SK-N-SH treated with all-trans-retinoic acid at 6 μM for 48 hours (cell line): ENCODE data around the gene VIM.

ENCODE experiments used
- ZFP3 ChIP-seq: fragments of 250-450 bp; sonication (Bioruptor Pico); IDR thresholded peaks from 2 replicates; pipeline ENCODE4 v1.5.0; 2020; ENCODE audit warnings: mild to moderate bottlenecking, moderate library complexity
- ZNF565 ChIP-seq: fragments of 450-650 bp; formaldehyde crosslinking; conservative IDR thresholded peaks from 2 replicates; pipeline ENCODE4 v1.5.0; 2020; ENCODE audit warnings: low read depth, mild to moderate bottlenecking, moderate library complexity
- TF ChIP-seq, protein P1 (sequence below): fragments of 250-450 bp; sonication (Bioruptor Pico); IDR thresholded peaks from 2 replicates; pipeline ENCODE4 v1.8.0; 2020; ENCODE audit warnings: mild to moderate bottlenecking, moderate library complexity, borderline replicate concordance

DNA sequence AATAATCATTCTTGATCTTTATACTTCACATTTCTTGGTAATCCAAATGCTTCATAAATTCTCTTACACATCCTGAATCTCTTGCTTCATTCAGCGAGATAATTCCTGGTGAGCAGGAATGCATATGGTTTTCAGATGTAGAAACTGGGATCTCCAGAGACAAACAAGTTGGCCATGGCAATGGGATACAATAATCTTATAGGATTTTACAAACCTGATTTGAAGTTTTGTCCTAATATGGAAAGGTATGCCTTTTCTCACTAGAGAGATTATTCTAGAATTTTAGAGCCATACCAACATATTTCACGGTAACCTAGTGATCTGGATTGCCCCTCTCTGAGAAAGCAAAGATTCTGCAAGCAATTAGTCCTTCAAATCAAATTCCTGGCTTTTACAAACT is 13.5 kb upstream of the VIM start:
- TF ChIP-seq ZFP3: no peak
- TF ChIP-seq, protein P1, sequence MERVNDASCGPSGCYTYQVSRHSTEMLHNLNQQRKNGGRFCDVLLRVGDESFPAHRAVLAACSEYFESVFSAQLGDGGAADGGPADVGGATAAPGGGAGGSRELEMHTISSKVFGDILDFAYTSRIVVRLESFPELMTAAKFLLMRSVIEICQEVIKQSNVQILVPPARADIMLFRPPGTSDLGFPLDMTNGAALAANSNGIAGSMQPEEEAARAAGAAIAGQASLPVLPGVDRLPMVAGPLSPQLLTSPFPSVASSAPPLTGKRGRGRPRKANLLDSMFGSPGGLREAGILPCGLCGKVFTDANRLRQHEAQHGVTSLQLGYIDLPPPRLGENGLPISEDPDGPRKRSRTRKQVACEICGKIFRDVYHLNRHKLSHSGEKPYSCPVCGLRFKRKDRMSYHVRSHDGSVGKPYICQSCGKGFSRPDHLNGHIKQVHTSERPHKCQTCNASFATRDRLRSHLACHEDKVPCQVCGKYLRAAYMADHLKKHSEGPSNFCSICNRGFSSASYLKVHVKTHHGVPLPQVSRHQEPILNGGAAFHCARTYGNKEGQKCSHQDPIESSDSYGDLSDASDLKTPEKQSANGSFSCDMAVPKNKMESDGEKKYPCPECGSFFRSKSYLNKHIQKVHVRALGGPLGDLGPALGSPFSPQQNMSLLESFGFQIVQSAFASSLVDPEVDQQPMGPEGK (CRISPR knock-in tag): no peak
- no peak for TF ChIP-seq ZNF565 (CRISPR knock-in tag)
